UCSD-AML1 (cell line): ENCODE results near the gene NHERF1.

Experiments
- DNase-seq: peaks from one replicate; lab custom pipeline; 2025; ENCODE audit not compliant: unreplicated experiment; lab: John Stamatoyannopoulos, UW

The NHERF1 gene

DNA sequence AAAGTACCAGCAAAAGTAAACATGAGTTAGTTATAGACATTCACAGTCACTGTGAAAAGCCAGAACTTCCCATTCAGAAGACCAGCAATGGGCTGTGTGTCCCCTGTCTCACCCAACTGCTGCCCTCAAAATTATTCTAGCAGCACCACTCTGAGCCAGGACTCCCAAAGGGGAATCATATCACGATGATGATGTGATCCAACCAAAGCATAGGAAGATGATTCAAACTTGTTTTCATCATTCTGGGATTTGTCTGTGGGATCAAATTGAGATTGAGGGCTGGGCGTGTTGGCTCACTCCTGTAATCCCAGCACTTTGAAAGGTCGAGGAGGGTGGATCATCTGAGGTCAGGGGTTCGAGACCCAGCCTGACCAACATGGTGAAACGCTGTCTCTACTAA is 34.1 kb downstream of the NHERF1 start:
- no peak for DNase-seq

DNA sequence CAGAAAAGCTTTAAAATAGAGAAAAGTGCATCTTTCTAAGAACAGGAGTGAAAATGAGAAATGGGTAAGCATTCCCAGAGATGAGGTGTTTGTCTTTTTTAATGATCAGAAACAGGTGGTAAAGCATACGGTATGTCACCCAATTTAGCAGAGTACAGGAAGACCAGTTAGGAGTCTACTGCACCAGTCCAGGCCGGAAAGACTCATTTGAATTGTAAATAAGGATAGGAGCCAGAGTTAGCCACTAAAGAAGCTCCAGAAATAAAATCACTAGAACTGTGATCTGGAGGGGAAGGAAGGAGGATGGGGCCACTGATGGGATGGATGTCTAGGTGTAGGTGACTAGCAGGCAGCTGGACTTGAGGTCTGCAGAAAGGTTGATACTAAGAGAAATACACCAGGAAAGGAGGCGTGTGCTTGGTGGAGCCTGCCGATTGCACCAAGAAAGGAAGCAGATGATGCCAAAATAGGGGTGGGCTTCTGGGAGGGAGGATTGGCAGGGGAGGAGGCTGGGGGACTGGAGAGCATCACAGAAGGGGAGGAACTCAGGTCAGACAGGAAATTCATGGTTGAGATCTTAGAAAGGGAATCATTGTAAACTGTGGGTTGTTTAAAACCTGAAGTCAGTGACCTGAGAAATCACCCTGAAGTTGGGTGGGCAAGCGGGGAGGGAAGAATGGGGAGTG is 35.8 kb downstream of the NHERF1 start:
- DNase-seq: no peak

DNA sequence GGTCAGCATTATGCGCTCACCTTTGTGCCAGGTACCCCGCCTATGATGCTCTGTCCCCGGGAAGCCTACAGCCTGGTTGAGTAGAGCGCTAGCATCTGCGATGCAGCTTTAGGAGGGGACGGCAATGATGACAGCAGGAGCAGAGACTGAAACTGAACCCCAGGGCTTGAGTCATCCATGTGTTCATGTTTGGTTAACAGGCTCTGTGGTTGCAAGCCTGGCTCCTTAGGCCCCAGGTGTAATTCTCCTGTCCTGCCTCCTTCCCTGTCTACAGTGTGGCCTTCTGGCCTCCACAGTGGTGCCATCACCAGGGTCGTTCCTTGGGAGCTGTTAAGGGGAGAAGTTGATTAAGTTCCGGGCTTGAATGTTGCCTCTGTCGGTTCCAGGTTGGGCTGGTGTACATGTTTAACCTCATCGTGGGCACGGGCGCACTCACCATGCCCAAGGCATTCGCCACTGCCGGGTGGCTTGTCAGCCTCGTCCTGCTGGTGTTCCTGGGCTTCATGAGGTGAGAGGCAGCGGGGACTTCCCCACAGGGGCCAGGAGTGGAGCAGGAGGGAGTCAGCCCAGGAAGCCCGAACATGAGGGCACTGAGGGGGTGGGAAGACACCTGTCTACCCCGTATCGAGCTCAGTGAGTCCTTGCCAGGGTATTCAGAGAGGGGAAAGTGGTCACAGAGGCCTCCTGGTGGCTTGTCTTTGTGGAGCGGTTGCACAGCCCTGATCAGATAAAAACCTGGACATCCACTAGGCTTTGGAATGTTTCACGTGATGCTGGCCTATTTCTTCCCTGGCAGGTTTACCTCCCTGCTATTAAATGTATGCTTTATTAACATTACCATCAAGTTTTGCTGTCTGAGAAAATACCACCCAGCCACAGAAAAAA is 36.9 kb downstream of the NHERF1 start:
- DNase-seq: no peak

DNA sequence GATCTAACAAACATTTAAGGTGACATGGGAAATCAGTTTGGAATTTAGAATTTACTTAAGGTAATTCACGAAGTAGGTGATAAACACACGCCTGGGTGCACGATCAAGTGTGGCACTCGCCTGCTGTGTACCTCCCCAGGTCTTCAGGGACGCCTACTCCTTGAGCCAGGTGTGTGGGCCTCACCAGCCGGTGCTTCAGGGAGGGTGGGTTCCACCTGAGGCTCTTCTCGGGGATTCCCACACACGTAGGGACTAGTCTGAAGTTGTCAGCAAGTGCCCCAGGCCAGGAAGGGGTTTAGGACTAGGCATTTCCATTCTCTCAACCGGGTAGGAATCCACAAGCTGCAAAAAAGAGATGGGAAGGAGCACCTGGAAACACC is 37.5 kb downstream of the NHERF1 start:
- DNase-seq: no peak

DNA sequence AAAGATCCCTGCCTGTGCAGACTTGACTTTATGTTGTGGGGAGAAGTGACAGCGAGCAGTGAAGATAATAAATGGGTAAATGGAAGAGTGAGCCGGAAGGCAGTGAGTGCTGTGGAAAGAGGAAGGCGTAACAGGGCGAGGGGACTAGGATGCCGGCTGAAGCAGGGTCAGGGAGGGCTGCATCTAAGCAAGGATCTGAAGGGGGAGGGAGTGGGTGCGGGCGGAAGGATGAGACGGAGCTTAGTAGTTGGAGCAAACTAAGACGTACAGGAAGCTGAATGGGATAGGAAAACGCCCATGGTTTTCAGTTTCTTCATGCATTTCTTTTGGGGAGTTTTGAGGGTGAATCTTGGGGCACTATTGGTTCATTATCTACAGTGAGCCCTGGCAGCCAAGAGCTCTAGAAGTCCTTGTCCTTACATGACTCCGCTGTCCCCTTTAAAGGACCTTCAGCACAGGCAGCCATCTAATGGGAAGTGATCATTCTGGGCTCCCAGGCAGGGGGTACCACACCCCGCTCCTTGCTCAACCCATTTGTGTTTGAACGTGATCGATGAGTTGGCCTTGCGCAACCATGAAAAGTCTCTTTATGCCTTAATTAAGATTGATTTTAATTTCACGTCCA is 38.1 kb downstream of the NHERF1 start:
- DNase-seq: peak; percentile 65

DNA sequence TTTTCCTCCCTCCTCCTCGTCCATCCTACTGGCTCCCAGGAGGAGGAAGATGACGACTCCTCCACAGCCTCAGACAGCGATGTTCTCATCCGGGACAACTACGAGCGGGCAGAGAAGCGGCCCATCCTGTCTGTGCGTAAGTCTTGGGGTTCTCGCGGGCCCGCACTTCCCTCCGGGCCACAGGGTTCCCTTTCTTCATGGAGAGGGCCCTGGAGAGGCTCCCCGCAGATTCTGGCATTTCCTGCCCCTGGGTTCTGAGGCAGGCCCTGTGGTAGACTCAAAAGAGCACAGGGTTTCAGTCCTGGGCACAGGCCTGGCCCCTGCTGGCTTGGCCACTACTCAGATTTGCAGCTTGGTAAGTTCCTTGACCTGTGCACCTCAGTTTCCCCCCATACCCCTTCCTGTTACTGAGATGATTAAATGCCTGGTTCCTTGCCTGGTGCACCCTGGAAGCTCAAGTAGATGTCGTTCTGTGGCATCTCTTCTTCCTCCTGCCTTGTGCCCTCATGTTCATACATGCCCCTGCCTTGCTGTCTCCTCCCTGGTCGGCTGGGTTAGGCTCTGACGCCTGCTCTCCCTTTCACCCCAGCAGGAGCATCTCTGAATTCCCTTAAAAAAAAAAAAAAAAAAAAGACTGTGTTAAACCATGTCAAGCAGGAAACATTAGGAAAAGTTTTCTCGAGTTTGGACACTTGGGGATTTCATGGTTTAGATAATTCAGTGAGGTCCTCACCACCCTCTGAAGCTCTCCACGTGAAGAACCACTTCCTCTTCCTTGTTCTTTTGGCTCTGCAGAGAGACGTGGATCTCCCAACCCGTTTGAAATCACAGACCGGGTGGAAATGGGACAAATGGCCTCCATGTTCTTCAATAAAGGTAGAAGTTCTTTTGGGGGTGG is 42.0 kb downstream of the NHERF1 start:
- no peak for DNase-seq

DNA sequence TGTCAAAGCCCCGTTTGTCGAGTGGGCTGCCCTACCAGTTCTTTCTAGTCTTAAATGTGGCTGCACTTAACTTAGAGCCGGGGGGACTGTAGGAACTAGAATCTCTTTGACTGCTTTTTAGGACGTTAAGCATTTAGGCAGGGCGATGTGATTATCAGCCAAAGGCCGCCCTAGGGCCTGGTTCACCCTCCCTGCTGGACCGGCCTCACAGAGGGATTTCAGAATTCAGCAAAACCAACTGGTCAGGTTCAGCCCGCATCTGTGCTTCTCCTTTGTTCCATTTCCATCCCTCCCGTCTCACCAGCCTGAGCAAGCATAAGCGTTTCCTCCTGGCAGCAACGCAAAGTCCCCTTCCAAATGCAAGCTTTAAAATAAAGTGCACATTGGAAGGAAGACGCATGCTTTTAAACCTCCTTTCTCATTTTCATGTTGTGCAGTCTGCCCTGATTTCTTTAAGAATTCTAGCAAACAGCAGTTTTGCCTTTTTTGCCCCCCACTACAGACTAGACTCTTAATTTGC is 44.2 kb downstream of the NHERF1 start:
- no peak for DNase-seq

DNA sequence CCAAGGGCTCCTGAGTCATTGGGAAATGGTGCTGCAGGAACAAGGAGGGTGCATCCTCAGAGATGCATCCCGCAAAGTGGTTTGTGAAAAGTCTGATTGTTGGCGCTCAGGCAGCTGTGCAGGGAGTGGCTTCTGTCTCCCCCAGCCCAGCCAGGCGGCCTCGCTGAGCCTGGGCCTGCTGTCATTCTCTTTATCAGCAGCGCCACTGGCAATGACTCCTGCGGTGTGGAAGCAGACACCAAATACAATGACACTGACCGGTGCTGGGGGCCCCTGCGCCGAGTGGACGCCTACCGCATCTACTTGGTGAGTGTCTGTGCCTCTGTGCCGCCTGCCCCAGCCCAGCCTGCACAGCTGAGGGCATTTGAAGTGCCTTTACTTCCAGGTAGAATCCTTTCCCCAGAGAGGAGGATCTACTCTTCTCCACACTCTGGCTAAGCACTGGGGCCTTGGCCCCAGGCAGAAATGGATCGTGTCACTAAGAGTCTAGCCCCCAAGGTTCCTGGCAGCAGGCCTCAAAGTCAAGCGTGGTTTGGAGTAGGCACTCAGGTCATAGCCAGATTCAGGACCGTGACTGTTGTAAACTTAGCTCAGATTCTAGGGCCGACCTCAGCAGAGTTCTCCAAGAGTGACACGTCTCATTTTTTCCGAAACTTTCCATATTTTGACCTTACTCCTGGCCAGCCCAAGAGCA is 47.0 kb downstream of the NHERF1 start:
- DNase-seq: no peak

DNA sequence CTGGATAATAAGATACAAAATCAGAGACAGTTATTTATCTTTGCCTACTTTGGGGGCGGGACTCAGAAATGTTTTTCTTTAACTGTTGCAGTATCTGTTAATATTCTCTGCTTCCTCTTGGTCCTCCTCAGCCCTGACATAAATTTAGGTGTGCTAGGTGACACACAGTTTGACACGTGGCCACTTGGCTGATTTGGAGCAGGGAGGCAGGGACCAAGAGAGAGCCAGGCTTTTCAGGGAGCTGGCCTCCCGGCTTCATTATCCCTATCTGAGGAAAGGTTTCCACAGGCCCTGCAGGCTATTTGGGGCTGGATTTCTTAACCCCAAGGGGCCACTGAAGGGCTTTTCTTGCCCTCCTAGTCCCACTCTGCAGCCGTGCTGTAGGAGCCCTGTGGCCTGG is 47.8 kb downstream of the NHERF1 start:
- no peak for DNase-seq

DNA sequence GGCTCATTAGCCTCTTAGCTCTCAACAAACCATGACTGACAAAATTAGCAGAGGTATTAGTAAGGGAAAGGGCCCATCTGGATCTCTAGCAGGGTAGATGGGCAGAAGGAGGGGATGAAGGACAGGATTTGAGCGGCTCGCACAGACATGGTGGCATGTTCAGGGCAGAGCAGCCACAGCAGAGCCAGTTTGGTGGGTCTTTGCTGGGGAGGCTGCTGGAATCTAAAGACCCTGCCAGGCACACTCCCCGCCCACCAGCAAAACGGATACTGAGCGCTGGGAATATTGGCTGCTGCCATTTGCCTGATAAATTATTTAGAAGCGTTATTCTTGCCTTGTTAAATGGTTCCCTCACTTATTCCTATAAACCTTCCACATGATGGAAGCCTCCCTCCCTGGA is 48.4 kb downstream of the NHERF1 start:
- no peak for DNase-seq

DNA sequence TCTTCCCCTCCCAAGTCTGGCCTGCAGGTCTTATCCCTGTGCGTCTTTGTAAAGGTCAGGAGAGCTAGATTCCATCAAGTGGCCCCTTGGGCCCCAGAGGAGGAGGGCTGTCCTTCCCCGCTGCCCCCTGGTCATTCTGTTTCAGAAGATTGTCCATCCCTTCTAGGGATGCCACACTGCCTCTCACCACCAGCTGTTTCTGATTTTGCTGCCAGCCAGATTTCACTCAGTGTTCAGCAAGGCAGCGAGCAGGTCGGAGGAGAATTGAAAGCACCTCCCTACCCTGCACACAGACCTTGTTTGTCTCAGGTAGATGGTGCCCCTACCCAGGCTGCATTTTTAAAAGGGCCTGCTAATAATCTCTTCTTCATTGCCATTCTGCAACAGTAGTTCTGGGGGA is 49.4 kb downstream of the NHERF1 start:
- no peak for DNase-seq

DNA sequence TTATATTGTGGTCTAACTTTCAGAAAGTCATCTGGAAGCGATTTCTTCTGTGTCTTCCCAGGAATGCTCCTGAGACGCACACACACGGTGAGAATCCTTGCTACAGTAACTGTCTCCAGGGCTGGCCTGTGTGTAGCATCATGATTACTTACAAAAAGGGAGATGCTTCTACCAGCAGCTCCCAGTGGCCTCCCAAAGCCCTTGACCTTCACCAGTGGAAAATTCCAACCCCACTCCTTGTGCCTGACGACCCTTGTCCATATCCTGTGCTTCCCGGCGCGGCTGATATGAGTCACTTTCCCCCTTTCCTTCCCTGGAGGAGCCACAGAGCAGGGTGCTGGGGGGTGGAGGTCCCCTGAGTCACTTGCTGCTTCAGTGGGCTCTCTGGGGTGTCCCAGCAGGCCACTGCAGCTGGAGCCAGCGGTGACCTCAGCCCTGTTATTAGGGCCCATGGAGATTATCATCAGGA is 49.8 kb downstream of the NHERF1 start:
- no peak for DNase-seq

DNA sequence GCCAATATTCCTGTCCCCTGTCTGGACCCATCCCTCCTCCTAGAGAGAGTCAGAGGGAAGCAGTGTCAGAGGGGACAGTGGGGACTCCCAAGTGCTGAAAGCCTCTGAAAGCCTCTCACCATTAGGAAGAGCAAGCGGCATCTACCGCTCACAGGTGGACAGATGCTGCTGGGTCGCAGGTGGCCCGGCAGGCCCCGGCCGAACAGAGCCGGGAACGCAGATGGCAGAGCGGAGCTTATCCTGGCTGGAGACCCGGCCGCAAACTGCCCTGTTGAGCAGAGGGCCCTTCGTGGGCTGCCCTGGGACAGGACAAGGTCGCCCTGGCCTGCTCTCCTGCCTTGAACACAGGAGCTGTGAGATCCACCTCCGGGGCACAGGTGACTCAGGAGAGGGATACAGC is 50.7 kb downstream of the NHERF1 start:
- no peak for DNase-seq

DNA sequence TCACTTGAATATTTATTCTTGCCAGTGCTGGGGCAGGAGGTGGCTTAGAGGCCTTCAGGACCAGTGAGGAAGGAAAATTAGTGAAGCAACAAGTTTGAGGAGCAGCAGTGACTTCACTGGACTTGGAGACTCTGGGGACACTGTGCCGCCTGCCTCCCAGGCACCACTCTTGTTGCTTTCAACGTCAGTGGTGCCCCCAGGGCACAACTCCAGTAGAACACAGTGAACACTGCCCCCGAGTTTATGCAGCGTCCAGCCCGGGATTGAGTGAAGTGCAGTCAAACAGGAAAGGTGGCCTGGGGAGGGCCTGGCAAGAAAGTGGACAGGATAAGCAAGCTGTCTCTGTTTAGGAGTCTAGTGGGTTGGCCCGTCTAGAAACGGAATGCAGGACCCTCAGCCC is 52.1 kb downstream of the NHERF1 start:
- no peak for DNase-seq

DNA sequence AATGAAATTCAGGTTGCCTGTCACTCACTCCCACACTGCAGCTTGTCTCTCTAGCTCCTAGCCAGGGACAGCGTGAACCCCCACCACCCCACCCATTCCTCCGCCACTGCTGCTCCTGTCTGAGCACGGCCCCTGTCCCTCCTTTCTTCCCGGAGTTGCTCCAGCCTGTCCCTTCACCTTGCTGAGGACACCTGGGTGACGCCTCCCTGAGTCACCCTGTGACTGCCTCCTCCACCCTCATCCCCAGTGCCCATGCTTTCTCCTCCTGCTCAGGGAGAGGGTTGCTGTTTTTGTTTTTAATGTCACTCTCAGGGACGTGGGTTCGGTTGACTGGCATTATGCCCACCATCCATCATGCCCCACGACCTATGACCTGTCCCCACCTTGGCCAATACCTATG is 53.5 kb downstream of the NHERF1 start:
- no peak for DNase-seq

DNA sequence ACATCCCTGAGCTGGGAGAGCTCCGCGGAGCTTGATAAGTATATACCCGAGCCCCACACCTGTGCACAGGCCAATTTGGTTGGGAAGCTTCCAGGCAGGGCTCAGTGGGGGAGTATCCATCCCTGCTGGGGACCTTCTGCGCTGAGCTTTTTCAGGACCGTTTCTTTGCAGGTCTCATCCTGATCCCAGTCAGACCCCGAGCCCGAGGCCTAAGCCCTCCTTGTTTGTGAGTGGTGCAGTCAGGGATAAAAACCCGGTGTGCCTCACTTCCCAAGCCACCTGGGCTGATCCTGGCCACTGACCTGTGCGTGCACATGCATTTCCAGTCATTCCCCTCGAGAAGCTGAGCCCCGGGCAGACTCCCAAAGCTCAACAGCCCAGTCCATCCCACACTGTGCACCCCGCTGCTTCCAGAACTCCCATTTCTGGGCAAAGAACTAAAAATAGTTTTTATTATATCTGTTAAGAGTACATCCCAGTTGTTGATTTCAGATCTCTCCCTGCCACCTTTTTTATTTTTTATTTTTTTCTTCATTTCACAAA is 55.0 kb downstream of the NHERF1 start:
- no peak for DNase-seq

DNA sequence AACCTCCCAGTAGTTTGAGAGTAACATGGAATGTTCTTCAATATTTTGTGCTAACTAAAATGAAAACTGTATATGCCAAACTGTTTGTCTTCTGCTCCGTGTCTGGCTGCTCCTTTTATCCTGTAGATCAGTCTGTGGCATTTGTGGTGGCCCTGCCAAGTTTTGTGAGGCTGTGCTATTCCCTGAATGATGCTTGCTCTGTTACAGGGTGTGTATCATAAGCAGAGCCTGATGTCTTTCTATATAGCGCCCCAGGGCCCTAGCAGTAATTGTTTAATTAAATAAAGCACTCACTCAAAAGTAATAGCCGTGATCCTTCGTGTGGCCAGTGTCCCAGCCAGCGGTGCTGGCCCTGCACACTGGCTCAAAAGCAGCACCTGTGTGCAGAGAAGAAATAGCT is 55.5 kb downstream of the NHERF1 start:
- DNase-seq: no peak

DNA sequence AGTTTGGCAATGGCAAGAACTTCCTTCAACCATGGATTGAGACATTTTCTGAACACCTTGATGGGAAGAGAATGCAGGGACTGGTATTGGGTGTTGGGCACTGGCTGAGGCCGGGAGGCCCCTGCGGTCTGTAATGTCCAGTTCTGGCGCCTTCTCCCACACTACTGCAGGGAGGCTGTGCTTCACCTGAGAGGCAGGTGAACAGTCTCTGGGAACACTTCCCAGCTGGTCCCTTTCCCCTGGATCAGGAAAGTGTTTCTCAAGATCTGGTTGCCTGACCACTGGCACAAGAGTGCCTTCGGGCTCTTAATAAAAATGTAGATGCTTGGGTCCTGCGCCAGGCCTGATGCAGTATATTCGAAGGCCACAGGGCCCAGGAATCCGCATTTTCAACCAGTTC is 56.3 kb downstream of the NHERF1 start:
- no peak for DNase-seq

DNA sequence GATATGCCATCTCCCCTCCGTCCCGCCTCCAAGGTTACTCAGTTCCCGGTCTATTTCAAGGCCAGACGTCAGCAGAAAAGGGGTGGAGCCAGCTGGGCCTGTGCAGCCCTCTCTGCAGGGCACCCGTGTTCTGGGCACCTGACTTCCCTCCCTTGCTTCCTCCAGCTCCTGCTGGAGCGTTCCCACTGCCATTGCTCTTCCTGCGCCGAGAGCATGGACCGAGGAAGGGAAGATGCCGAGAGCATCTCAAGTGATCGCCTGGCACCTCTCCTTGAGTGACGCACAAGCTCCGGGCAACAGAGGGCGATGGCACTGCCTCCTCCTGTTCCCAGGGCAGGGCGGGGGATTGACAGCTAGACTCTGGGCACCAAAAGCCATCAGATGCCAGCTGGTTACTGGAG is 57.2 kb downstream of the NHERF1 start:
- no peak for DNase-seq

DNA sequence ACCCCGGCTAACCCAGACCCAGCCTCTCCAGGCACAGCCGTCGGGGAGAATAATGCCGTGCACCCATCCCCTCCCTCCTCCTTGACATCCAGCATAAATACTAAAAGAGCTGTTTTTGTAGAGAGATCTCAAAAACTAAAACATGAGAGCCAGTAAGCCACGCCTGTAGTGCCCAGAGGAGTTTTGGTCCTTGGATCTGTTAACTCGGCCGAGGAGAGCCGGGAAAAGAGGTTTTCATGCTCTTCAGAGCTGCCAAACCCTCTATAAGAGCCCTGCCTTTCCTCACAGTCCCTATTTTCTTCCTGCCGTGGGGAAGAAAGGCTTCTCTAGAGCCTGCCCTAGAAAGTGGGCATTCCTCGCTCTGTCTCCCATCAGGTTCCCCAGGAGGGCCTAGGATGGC is 57.9 kb downstream of the NHERF1 start:
- no peak for DNase-seq
